HG03378 (cell line): ENCODE measurements around the gene RFK.
A peak's percentile ranks its signal among the peaks of the same experiment; 100 is the strongest.
"Not testable (repeated sequence)": the region's sequence is repeated elsewhere in the genome, so short reads cannot be mapped to it uniquely, and the experiment has no call there.

Experiments used
- ATAC-seq: cut with Tn5 transposase; IDR thresholded peaks from one replicate; pipeline ENCODE4 v1.9.1; 2021; ENCODE audit warnings: mild to moderate bottlenecking, moderate library complexity; ENCODE audit not compliant: unreplicated experiment

The RFK gene

GRCh38 chr9:76394195-76394959 is at the start of gene RFK:
RFK (minus strand) TSS chr9:76394426; CDS start chr9:76394171, 255 bp downstream.
- peak; percentile 79 for ATAC-seq

- ATAC-seq, result no peak
These were observed 49.7 kb upstream of the RFK start for GRCh38 chr9:76443887-76444286.

- ATAC-seq, result peak; percentile 59
These were observed 47.5 kb upstream of the RFK start for GRCh38 chr9:76441551-76442322.

GRCh38 chr9:76438841-76439588 is 44.8 kb upstream of the RFK start:
- ATAC-seq, result peak; percentile 83

- ATAC-seq, result not testable (repeated sequence)
These were observed 42.9 kb upstream of the RFK start for GRCh38 chr9:76437017-76437699.

GRCh38 chr9:76434897-76435296 is 40.7 kb upstream of the RFK start:
- ATAC-seq, result not testable (repeated sequence)

- no peak for ATAC-seq
These were observed 39.6 kb upstream of the RFK start for GRCh38 chr9:76433836-76434235.

GRCh38 chr9:76433406-76433805 is 39.2 kb upstream of the RFK start:
- ATAC-seq, result no peak

GRCh38 chr9:76431601-76432000 is 37.4 kb upstream of the RFK start:
- ATAC-seq, result no peak

GRCh38 chr9:76426807-76427419 is 32.7 kb upstream of the RFK start:
- no peak for ATAC-seq

GRCh38 chr9:76425677-76426453 is 31.6 kb upstream of the RFK start:
- ATAC-seq, result no peak

- ATAC-seq, result no peak
These were observed 30.3 kb upstream of the RFK start for GRCh38 chr9:76424491-76424890.

- ATAC-seq, result no peak
These were observed 29.3 kb upstream of the RFK start for GRCh38 chr9:76423216-76424177.

- ATAC-seq, result no peak
These were observed 25.7 kb upstream of the RFK start for GRCh38 chr9:76419782-76420380.

GRCh38 chr9:76417394-76417793 is 23.2 kb upstream of the RFK start:
- no peak for ATAC-seq

GRCh38 chr9:76415731-76416130 is 21.5 kb upstream of the RFK start:
- no peak for ATAC-seq

GRCh38 chr9:76415154-76415553 is 20.9 kb upstream of the RFK start:
- ATAC-seq, result no peak

- peak; percentile 91 for ATAC-seq
These were observed 20.4 kb upstream of the RFK start for GRCh38 chr9:76414661-76415060.
